A549 (cell line): Measurements from ENCODE around the gene PDHB. TPM values are rescaled to one million over a fixed set of nuclear protein-coding genes. Genes with fewer than 3 reads are reported as not detected.
A peak's percentile ranks its signal among the peaks of the same experiment; 100 is the strongest.

Experiments used
- ATAC-seq, 2 experiments: fragments of 200-7000 bp in 1 of 2; fragments of >200 bp in 1 of 2; cut with Nextera tagmentation in 1 of 2; cut with Tn5 transposase in 1 of 2; 3 replicates each; pipeline versions ENCODE4 v1.8.0 to v1.9.1; 2018 to 2020; ENCODE audit warnings: mild to moderate bottlenecking in 1 of 2, moderate library complexity in 1 of 2
- CTCF ChIA-PET: fragments of 300-600 bp; sonication (Branson Sonifier 250); formaldehyde crosslinking; extraction: SDS; loops from one replicate; lab custom pipeline; 2021; ENCODE audit warnings: antibody characterized with exemption, inconsistent platforms; lab: Yijun Ruan, JAX
- POLR2A ChIA-PET: fragments of 350-600 bp; formaldehyde crosslinking; extraction: SDS; loops from one replicate; lab custom pipeline; 2021; ENCODE audit warnings: antibody characterized with exemption, inconsistent platforms; lab: Yijun Ruan, JAX
- DNase-seq, 2 experiments: peaks; one replicate each; pipeline versions ENCODE4 v3.0.0 to v3.0.0-alpha.2; 2011 to 2016; ENCODE audit warnings: low read depth in 1 of 2, low spot score in 1 of 2
- FAIRE-seq: peaks from 2 replicates; lab custom pipeline; 2011; peaks lifted over from hg19 to GRCh38; lab: Jason Lieb, UNC
- H3K27ac ChIP-seq, 2 experiments: fragments of >200 bp; sonication (Bioruptor Twin); formaldehyde crosslinking; 3 replicates each; pipeline ENCODE4 v1.5.1; 2016 to 2017
- H3K4me1 ChIP-seq: fragments of >200 bp; sonication (Bioruptor Twin); formaldehyde crosslinking; 3 replicates; pipeline ENCODE4 v1.6.1; 2016
- H3K4me2 ChIP-seq: fragments of >200 bp; sonication (Bioruptor Twin); formaldehyde crosslinking; 3 replicates; pipeline ENCODE4 v1.6.1; 2016
- H3K4me3 ChIP-seq: fragments of >200 bp; sonication (Bioruptor Twin); formaldehyde crosslinking; 3 replicates; pipeline ENCODE4 v1.5.1; 2016
- H3K9me3 ChIP-seq: fragments of >200 bp; sonication (Bioruptor Twin); formaldehyde crosslinking; 3 replicates; pipeline ENCODE4 v1.6.1; 2016
- CBX2 ChIP-seq: fragments of 200-600 bp; sonication (generic); IDR thresholded peaks from 2 replicates; pipeline ENCODE4 v1.6.1; 2016; ENCODE audit warnings: low read depth, mild to moderate bottlenecking, borderline replicate concordance
- CEBPB ChIP-seq, 2 experiments: fragments of >200 bp in 1 of 2; sonication (Bioruptor Twin) in 1 of 2; formaldehyde crosslinking in 1 of 2; IDR thresholded peaks; 2 replicates each; pipeline ENCODE4 v1.6.1; 2012 to 2016
- CHD2 ChIP-seq: fragments of 150-350 bp; IDR thresholded peaks from 2 replicates; pipeline ENCODE4 v1.6.1; 2014; ENCODE audit warnings: low read length; ENCODE audit not compliant: partially characterized antibody
- E2F6 ChIP-seq: IDR thresholded peaks from 2 replicates; pipeline ENCODE4 v1.6.1; 2012; ENCODE audit warnings: low read depth, borderline replicate concordance
- EHF ChIP-seq: fragments of 250-450 bp; sonication (Bioruptor Pico); IDR thresholded peaks from 2 replicates; pipeline ENCODE4 v1.5.0; 2020; ENCODE audit warnings: mild to moderate bottlenecking
- EHMT2 ChIP-seq: fragments of 200-600 bp; sonication (generic); IDR thresholded peaks from 2 replicates; pipeline ENCODE4 v1.6.1; 2016; ENCODE audit warnings: antibody characterized with exemption, low read depth, mild to moderate bottlenecking, moderate library complexity
- ESRRA ChIP-seq: fragments of 150-350 bp; IDR thresholded peaks from 2 replicates; pipeline ENCODE4 v1.6.1; 2014; ENCODE audit warnings: mild to moderate bottlenecking, low read length, borderline replicate concordance
- FOXS1 ChIP-seq: fragments of 250-450 bp; sonication (Bioruptor Pico); IDR thresholded peaks from 2 replicates; pipeline ENCODE4 v1.5.0; 2020; ENCODE audit warnings: mild to moderate bottlenecking, moderate library complexity
- GATA3 ChIP-seq: IDR thresholded peaks from 2 replicates; pipeline ENCODE4 v1.6.1; 2012; ENCODE audit warnings: borderline replicate concordance
- HEYL ChIP-seq: fragments of 250-450 bp; sonication (Bioruptor Pico); IDR thresholded peaks from 2 replicates; pipeline ENCODE4 v1.8.0; 2021; ENCODE audit warnings: mild to moderate bottlenecking, moderate library complexity
- HOXB13 ChIP-seq: fragments of 250-450 bp; sonication (Bioruptor Pico); IDR thresholded peaks from 2 replicates; pipeline ENCODE4 v1.5.0; 2020; ENCODE audit warnings: low read depth, mild to moderate bottlenecking, moderate library complexity
- HOXB5 ChIP-seq: fragments of 250-450 bp; sonication (Bioruptor Pico); IDR thresholded peaks from 2 replicates; pipeline ENCODE4 v1.5.0; 2020; ENCODE audit warnings: mild to moderate bottlenecking, moderate library complexity
- KDM1A ChIP-seq: fragments of 200-600 bp; sonication (generic); IDR thresholded peaks from 2 replicates; pipeline ENCODE4 v1.6.1; 2016; ENCODE audit warnings: low read depth, mild to moderate bottlenecking
- MAZ ChIP-seq: fragments of 150-350 bp; IDR thresholded peaks from 2 replicates; pipeline ENCODE4 v1.6.1; 2014; ENCODE audit warnings: antibody characterized with exemption, low read depth, low read length, borderline replicate concordance
- NFE2L2 ChIP-seq: fragments of 150-350 bp; conservative IDR thresholded peaks from 2 replicates; pipeline ENCODE4 v1.6.1; 2014; ENCODE audit warnings: low read length
- PHF8 ChIP-seq: fragments of 200-600 bp; sonication (generic); IDR thresholded peaks from 2 replicates; pipeline ENCODE4 v1.6.1; 2016; ENCODE audit warnings: low read depth, mild to moderate bottlenecking, antibody characterized with exemption, moderate library complexity, borderline replicate concordance
- POLR2A ChIP-seq: IDR thresholded peaks from 2 replicates; pipeline ENCODE4 v1.6.1; 2012; ENCODE audit warnings: mild to moderate bottlenecking, low read length
- POLR2AphosphoS2 ChIP-seq: conservative IDR thresholded peaks from 2 replicates; pipeline ENCODE4 v1.6.1; 2012; ENCODE audit warnings: low read length, improper control_type of control experiment, inconsistent platforms
- RAD21 ChIP-seq, 2 experiments: fragments of >200 bp in 1 of 2; sonication (Bioruptor Twin) in 1 of 2; formaldehyde crosslinking in 1 of 2; IDR thresholded peaks in 1 of 2; conservative IDR thresholded peaks in 1 of 2; 2 replicates in 1 of 2; 3 replicates in 1 of 2; pipeline ENCODE4 v1.6.1; 2012 to 2018; ENCODE audit warnings: inconsistent platforms in 1 of 2
- RCOR1 ChIP-seq: fragments of 150-350 bp; IDR thresholded peaks from 2 replicates; pipeline ENCODE4 v1.6.1; 2014; ENCODE audit warnings: antibody characterized with exemption, low read length, low read depth
- RFX5 ChIP-seq: fragments of 450-650 bp; IDR thresholded peaks from 2 replicates; pipeline ENCODE4 v1.7.1; 2014; ENCODE audit warnings: antibody characterized with exemption, mild to moderate bottlenecking, moderate library complexity
- RNF2 ChIP-seq: fragments of 200-600 bp; sonication (generic); IDR thresholded peaks from 2 replicates; pipeline ENCODE4 v1.6.1; 2016; ENCODE audit warnings: low read depth, mild to moderate bottlenecking, antibody characterized with exemption, moderate library complexity, borderline replicate concordance
- SMC3 ChIP-seq: fragments of >200 bp; sonication (Bioruptor Twin); formaldehyde crosslinking; IDR thresholded peaks from 3 replicates; pipeline ENCODE4 v1.6.1; 2018; ENCODE audit warnings: inconsistent platforms
- SREBF2 ChIP-seq: fragments of 450-650 bp; IDR thresholded peaks from 2 replicates; pipeline ENCODE4 v1.6.1; 2014; ENCODE audit warnings: mild to moderate bottlenecking, moderate library complexity
- TFCP2L1 ChIP-seq: fragments of 250-450 bp; sonication (Bioruptor Pico); IDR thresholded peaks from 2 replicates; pipeline ENCODE4 v1.5.0; 2021; ENCODE audit warnings: mild to moderate bottlenecking
- ZNF302 ChIP-seq: fragments of 250-450 bp; sonication (Bioruptor Pico); IDR thresholded peaks from 2 replicates; pipeline ENCODE4 v1.9.0; 2021; ENCODE audit warnings: inconsistent platforms, mild to moderate bottlenecking, moderate library complexity
- WGBS: methylation state at CpG from one replicate; pipeline ENCODE4 v1.1.6; 2017; ENCODE audit errors: missing lambda C conversion rate; 5-methylcytosine and 5-hydroxymethylcytosine counted together
- polyA minus RNA-seq: library from RNA; depleted of rRNA, polyadenylated mRNA; stranded (reverse); fragments of >200 nt; gene quantifications from 2 replicates; pipeline ENCODE4 v1.2.3, GENCODE V29; 2011; rRNA and poly(A)+ RNA removed
- polyA plus RNA-seq, 4 experiments: library from polyadenylated mRNA; depleted of rRNA in 3 of 4; stranded (reverse); fragments of >200 nt; fragmentation: RNase III in 1 of 4; extraction: RNeasy Plus Mini Kit Qiagen cat#74134 plus additional on column Dnase treatment in 1 of 4; gene quantifications; 2 replicates in 3 of 4; 3 replicates in 1 of 4; pipeline ENCODE4 v1.2.3, GENCODE V29; 2011 to 2017
- TF ChIP-seq, protein P1 (sequence below): IDR thresholded peaks from 2 replicates; pipeline ENCODE4 v1.6.1; 2012
- TF ChIP-seq, protein P2 (sequence below): fragments of >200 bp; sonication (Bioruptor Twin); formaldehyde crosslinking; IDR thresholded peaks from 2 replicates; pipeline ENCODE4 v1.6.1; 2016
- TF ChIP-seq, protein P3 (sequence below): fragments of 250-450 bp; sonication (Bioruptor Pico); IDR thresholded peaks from 2 replicates; pipeline ENCODE4 v1.5.0; 2020; ENCODE audit warnings: low read depth, mild to moderate bottlenecking, moderate library complexity
- TF ChIP-seq, protein P4 (sequence below): fragments of >200 bp; sonication (Bioruptor Twin); formaldehyde crosslinking; IDR thresholded peaks from 3 replicates; pipeline ENCODE4 v1.5.1; 2016
- TF ChIP-seq, protein P5 (sequence below): fragments of 250-450 bp; sonication (Bioruptor Pico); IDR thresholded peaks from 2 replicates; pipeline ENCODE4 v1.5.0; 2021; ENCODE audit warnings: mild to moderate bottlenecking, moderate library complexity, borderline replicate concordance
- TF ChIP-seq, protein P6 (sequence below): fragments of >200 bp; sonication (Bioruptor Twin); formaldehyde crosslinking; IDR thresholded peaks from 3 replicates; pipeline ENCODE4 v1.6.1; 2016

Gene PDHB
- polyA plus RNA-seq (2011; rRNA removed) (97.7 and 113 TPM in 2 replicates), polyA plus RNA-seq (2017; fragmentation: RNase III; extraction: RNeasy Plus Mini Kit Qiagen cat#74134 plus additional on column Dnase treatment) (76.9 to 83.4 TPM (median 82.0 TPM) in 3 replicates), polyA minus RNA-seq (32.3 and 36.6 TPM in 2 replicates)
- 50.0 and 51.3 TPM in 2 replicates for polyA plus RNA-seq (2012; cell fraction: cytosol; rRNA removed)
- 17.8 and 24.4 TPM in 2 replicates for polyA plus RNA-seq (2012; cell fraction: nucleus; rRNA removed)

GRCh38 chr3:58433400-58434167, at the start of gene PDHB:
TSS of gene PDHB (minus strand) at chr3:58433832. CDS start at chr3:58433809, 23 bp downstream.
- Histone ChIP-seq H3K4me1 (peaks cover 21% of the 10 kb centered on the region), H3K4me3 (peak within 1 kb of the TSS; percentile 74), H3K4me2 (peak within 1 kb of the TSS; percentile 84), H3K9me3 (no peaks in the 10 kb centered on the region), H3K27ac (peak within 1 kb of the TSS; percentile 95 to 97)
- ATAC-seq, result peak; percentile 98 to 99
- ChIA-PET POLR2A (interaction anchor here (0.6 to 1.6 kb wide), 4 partner anchors 9 to 58 kb away, joined by 3 to 6 read pairs (median 4); partner anchors contain the start of gene KCTD6), CTCF (interaction anchor here (0.9 to 1.4 kb wide), 3 partner anchors 10 to 58 kb away, joined by 3 read pairs; partner anchors contain the start of gene KCTD6)
- under 1% methylated on average over 12 of the region's 67 CpGs for WGBS
- DNase-seq, result peak; percentile 83 to 84
- no peak for FAIRE-seq
- TF ChIP-seq EHMT2, result no peak
- TF ChIP-seq NFE2L2, result no peak
- no peak for TF ChIP-seq POLR2AphosphoS2
- TF ChIP-seq POLR2A, result peak; percentile 66
- TF ChIP-seq, protein P1, sequence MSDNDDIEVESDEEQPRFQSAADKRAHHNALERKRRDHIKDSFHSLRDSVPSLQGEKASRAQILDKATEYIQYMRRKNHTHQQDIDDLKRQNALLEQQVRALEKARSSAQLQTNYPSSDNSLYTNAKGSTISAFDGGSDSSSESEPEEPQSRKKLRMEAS, result peak; percentile 97
- no peak for TF ChIP-seq GATA3
- TF ChIP-seq RCOR1, result no peak
- TF ChIP-seq, protein P2, sequence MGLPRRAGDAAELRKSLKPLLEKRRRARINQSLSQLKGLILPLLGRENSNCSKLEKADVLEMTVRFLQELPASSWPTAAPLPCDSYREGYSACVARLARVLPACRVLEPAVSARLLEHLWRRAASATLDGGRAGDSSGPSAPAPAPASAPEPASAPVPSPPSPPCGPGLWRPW, result no peak
- TF ChIP-seq, protein P3, sequence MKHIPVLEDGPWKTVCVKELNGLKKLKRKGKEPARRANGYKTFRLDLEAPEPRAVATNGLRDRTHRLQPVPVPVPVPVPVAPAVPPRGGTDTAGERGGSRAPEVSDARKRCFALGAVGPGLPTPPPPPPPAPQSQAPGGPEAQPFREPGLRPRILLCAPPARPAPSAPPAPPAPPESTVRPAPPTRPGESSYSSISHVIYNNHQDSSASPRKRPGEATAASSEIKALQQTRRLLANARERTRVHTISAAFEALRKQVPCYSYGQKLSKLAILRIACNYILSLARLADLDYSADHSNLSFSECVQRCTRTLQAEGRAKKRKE (CRISPR knock-in tag), result 0 out of 2 replicates have a peak, but pooled peaks have one; percentile 33
- TF ChIP-seq E2F6, result peak; percentile 93
- no peak for TF ChIP-seq RFX5
- TF ChIP-seq SREBF2, result no peak
- TF ChIP-seq KDM1A, result no peak
- no peak for TF ChIP-seq TFCP2L1 (CRISPR knock-in tag)
- 0 out of 2 replicates have a peak, but pooled peaks have one; percentile 26 for TF ChIP-seq HOXB13 (CRISPR knock-in tag)
- no peak for TF ChIP-seq HOXB5 (CRISPR knock-in tag)
- TF ChIP-seq ESRRA, result no peak
- TF ChIP-seq HEYL (CRISPR knock-in tag), result no peak
- TF ChIP-seq RNF2, result no peak
- 0 out of 2 replicates have a peak, but pooled peaks have one; percentile 30 for TF ChIP-seq EHF (CRISPR knock-in tag)
- peak; percentile 86; the same call in 1 of the 2 replicates for TF ChIP-seq PHF8
- TF ChIP-seq FOXS1 (CRISPR knock-in tag), result no peak
- TF ChIP-seq, protein P4, sequence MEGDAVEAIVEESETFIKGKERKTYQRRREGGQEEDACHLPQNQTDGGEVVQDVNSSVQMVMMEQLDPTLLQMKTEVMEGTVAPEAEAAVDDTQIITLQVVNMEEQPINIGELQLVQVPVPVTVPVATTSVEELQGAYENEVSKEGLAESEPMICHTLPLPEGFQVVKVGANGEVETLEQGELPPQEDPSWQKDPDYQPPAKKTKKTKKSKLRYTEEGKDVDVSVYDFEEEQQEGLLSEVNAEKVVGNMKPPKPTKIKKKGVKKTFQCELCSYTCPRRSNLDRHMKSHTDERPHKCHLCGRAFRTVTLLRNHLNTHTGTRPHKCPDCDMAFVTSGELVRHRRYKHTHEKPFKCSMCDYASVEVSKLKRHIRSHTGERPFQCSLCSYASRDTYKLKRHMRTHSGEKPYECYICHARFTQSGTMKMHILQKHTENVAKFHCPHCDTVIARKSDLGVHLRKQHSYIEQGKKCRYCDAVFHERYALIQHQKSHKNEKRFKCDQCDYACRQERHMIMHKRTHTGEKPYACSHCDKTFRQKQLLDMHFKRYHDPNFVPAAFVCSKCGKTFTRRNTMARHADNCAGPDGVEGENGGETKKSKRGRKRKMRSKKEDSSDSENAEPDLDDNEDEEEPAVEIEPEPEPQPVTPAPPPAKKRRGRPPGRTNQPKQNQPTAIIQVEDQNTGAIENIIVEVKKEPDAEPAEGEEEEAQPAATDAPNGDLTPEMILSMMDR, result no peak
- TF ChIP-seq SMC3, result no peak
- TF ChIP-seq CBX2, result no peak
- TF ChIP-seq MAZ, result no peak
- no peak for TF ChIP-seq CEBPB (IDR thresholded peaks at IDR 0.05)
- TF ChIP-seq, protein P5, sequence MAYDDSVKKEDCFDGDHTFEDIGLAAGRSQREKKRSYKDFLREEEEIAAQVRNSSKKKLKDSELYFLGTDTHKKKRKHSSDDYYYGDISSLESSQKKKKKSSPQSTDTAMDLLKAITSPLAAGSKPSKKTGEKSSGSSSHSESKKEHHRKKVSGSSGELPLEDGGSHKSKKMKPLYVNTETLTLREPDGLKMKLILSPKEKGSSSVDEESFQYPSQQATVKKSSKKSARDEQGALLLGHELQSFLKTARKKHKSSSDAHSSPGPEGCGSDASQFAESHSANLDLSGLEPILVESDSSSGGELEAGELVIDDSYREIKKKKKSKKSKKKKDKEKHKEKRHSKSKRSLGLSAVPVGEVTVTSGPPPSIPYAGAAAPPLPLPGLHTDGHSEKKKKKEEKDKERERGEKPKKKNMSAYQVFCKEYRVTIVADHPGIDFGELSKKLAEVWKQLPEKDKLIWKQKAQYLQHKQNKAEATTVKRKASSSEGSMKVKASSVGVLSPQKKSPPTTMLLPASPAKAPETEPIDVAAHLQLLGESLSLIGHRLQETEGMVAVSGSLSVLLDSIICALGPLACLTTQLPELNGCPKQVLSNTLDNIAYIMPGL (CRISPR knock-in tag), result no peak
- TF ChIP-seq, protein P6, sequence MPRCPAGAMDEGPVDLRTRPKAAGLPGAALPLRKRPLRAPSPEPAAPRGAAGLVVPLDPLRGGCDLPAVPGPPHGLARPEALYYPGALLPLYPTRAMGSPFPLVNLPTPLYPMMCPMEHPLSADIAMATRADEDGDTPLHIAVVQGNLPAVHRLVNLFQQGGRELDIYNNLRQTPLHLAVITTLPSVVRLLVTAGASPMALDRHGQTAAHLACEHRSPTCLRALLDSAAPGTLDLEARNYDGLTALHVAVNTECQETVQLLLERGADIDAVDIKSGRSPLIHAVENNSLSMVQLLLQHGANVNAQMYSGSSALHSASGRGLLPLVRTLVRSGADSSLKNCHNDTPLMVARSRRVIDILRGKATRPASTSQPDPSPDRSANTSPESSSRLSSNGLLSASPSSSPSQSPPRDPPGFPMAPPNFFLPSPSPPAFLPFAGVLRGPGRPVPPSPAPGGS, result peak; percentile 62; the same call in 1 of the 3 replicates
- TF ChIP-seq RAD21 (conservative IDR thresholded peaks at IDR 0.05 in 1 of 2, IDR thresholded peaks at IDR 0.05 in 1 of 2), result no peak; a peak in 1 of 5 replicates
- no peak for TF ChIP-seq CHD2
- no peak for TF ChIP-seq ZNF302
